Hematopoietic multipotent progenitor cell treated with erythropoietin and hydrocortisone succinate and interleukin-3 and kit ligand, for 4 days (in vitro differentiated cells): Measurements from ENCODE around the gene CAMK2G.
"Not testable (repeated sequence)": the region's sequence is repeated elsewhere in the genome, so short reads cannot be mapped to it uniquely, and the experiment has no call there.

Experiments used
- DNase-seq: peaks from one replicate; pipeline ENCODE4 v3.0.0-alpha.2; 2015

Gene CAMK2G

GRCh38 chr10:73809061-73809818, 65.1 kb downstream of the CAMK2G start:
- no peak for DNase-seq

GRCh38 chr10:73808021-73808815, 66.1 kb downstream of the CAMK2G start:
- no peak for DNase-seq

DNA sequence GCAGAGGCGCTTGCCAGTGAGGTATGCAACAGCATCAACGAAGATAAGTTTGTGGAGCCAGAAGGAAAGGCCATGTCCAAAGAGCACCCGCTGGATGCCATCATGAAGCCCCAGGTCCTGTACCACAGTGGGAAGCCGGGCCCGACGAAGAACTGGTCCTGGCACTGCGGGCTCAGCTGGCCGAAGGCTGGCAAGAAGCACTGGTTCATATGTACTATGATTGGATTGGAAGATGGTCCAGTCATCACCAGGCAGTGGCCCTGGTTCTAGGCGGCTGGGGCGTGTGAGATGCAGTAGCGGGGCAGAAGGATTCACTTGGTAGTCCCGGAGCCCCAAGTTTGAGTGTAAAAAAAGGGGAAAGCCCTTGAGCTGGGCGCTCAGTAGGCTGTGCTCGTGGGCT, 66.9 kb downstream of the CAMK2G start:
- no peak for DNase-seq

- no peak for DNase-seq
These were observed 68.0 kb downstream of the CAMK2G start for GRCh38 chr10:73806176-73806950.

GRCh38 chr10:73803680-73804286, 70.6 kb downstream of the CAMK2G start:
- DNase-seq: no peak

DNA sequence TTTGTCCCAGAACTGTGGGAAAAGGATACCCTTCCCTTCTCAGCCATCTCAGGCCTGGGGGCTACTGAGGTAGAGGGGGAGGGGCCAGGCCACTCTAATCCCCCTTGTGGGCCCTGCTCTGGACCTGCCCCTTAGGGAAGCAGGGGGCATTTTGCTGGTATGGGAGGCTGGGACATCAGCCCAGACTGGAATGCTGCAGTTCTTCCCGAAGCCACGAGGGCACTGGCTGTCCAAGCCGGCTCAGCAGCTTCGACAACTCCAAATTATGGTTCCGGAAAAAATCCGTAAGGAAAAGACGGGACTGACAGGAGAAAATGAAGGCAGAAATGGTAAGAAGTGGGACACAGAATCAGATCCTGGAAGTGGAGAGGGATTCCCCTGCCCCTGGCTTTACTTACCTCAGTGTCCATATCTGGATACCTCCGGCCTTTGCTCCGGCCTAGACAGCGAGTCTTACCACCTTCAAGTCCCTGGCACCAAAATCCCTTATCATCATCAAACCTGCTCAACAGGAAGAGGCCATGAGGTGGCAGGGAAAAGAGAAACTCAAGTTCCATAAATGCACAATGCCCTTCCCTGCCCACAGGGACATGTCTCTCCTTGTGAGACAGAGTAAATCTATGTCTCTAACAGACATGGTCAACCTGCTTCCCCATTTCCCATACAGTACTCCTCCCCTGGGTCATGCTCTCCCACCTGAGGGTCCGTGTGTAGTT, 71.9 kb downstream of the CAMK2G start:
- no peak for DNase-seq

DNA sequence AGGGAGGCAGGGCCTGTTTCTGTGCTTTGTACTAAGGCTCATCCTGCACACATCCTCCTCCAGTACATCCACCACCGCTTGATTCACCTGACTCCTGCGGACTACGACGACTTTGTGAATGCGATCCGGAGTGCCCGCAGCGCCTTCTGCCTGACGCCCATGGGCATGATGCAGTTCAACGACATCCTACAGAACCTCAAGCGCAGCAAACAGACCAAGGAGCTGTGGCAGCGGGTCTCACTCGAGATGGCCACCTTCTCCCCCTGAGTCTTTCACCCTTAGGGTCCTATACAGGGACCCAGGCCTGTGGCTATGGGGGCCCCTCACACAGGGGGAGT, 73.1 kb downstream of the CAMK2G start:
- DNase-seq: no peak

- no peak for DNase-seq
These were observed 73.6 kb downstream of the CAMK2G start for GRCh38 chr10:73800560-73801252.

GRCh38 chr10:73799899-73800559, 74.3 kb downstream of the CAMK2G start:
- no peak for DNase-seq

DNA sequence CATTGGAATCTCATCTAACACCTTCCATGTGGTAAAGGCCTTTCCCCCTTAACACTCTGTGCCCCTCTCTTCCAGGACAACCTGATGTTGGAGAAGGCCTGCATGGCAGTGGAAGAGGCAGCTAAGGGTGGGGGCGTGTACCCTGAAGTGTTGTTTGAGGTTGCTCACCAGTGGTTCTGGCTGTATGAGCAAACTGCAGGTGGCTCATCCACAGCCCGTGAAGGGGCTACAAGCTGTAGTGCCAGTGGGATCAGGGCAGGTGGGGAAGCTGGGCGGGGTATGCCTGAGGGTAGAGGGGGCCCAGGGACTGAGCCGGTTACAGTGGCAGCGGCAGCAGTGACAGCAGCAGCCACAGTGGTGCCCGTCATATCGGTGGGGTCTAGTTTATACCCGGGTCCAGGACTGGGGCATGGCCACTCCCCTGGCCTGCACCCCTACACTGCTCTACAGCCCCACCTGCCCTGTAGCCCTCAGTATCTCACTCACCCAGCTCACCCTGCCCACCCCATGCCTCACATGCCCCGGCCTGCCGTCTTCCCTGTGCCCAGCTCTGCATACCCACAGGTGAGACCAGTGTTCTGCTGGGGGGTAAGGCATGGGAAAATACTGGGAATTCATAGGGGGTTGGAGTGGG, 75.3 kb downstream of the CAMK2G start:
- DNase-seq: no peak

GRCh38 chr10:73798087-73798486, 76.3 kb downstream of the CAMK2G start:
- DNase-seq: no peak

GRCh38 chr10:73797324-73798025, 76.9 kb downstream of the CAMK2G start:
- DNase-seq: no peak

DNA sequence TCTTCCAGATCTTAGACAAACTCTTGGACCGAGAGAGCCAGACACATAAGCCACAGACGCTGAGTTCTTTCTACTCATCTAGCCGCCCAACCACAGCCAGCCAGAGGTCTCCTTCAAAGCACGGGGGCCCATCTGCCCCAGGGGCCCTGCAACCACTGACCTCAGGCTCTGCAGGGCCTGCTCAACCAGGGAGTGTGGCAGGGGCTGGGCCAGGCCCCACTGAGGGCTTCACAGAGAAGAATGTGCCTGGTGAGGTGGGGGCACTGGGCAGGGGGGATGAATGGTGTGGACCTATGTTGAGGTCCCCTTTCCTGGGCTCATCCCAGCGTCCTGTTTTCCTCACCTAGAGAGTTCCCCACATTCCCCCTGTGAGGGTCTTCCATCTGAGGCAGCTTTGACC, 77.6 kb downstream of the CAMK2G start:
- no peak for DNase-seq

GRCh38 chr10:73796035-73796434, 78.3 kb downstream of the CAMK2G start:
- DNase-seq: not testable (repeated sequence)

- DNase-seq: not testable (repeated sequence)
These were observed 78.9 kb downstream of the CAMK2G start for GRCh38 chr10:73795491-73795890.

GRCh38 chr10:73793456-73793855, 80.9 kb downstream of the CAMK2G start:
- DNase-seq: no peak

GRCh38 chr10:73791871-73792400, 82.4 kb downstream of the CAMK2G start:
- DNase-seq: no peak

GRCh38 chr10:73790886-73791625, 83.3 kb downstream of the CAMK2G start:
- DNase-seq: no peak

GRCh38 chr10:73789659-73790055, 84.7 kb downstream of the CAMK2G start:
- DNase-seq: no peak
